SK-N-SH (cell line): ENCODE results near the gene FANCD2OS. TPM values are rescaled to one million over a fixed set of nuclear protein-coding genes. Genes with fewer than 3 reads are reported as not detected.

Source experiments
- CTCF ChIA-PET: fragments of 300-600, 350-600 bp; formaldehyde crosslinking; extraction: SDS; loops from one replicate; lab custom pipeline; 2021; lab: Yijun Ruan, JAX
- POLR2A ChIA-PET: fragments of 350-600 bp; sonication (Branson Sonifier 250); formaldehyde crosslinking; extraction: SDS; loops from one replicate; lab custom pipeline; 2020; ENCODE audit warnings: antibody characterized with exemption, inconsistent platforms; lab: Yijun Ruan, JAX
- DNase-seq: peaks from one replicate; pipeline ENCODE4 v3.0.0; 2012
- H2AFZ ChIP-seq: fragments of 200-600 bp; sonication (generic); 2 replicates; pipeline ENCODE4 v1.8.1; 2016; ENCODE audit warnings: antibody characterized with exemption, mild to moderate bottlenecking, low read depth
- H3F3A ChIP-seq: fragments of 200-600 bp; sonication (generic); replicated peaks from 2 replicates; pipeline ENCODE3; 2016; ENCODE audit warnings: antibody characterized with exemption, mild to moderate bottlenecking; ENCODE audit not compliant: insufficient read depth
- H3K27ac ChIP-seq, 2 experiments: fragments of 200-500 bp in 1 of 2; fragments of 200-600 bp in 1 of 2; sonication (Bioruptor generic) in 1 of 2; sonication (generic), shearing (Covaris generic) in 1 of 2; 2 replicates each; pipeline versions ENCODE4 v1.5.1 to v1.6.1; 2014 to 2016; ENCODE audit warnings: low read depth in 2 of 2, inconsistent platforms in 1 of 2, low read length in 1 of 2, mild to moderate bottlenecking in 1 of 2, mixed read lengths in 1 of 2
- H3K27me3 ChIP-seq: fragments of 200-600 bp; sonication (generic), shearing (Covaris generic); 2 replicates; pipeline ENCODE4 v1.6.1; 2016; ENCODE audit warnings: mixed run types; ENCODE audit not compliant: insufficient read depth
- H3K36me3 ChIP-seq, 2 experiments: fragments of 200-500 bp in 1 of 2; fragments of 200-600 bp in 1 of 2; sonication (Bioruptor generic) in 1 of 2; sonication (generic) in 1 of 2; replicated peaks in 1 of 2; 2 replicates each; pipeline versions ENCODE3 to v1.5.1; 2014 to 2016; ENCODE audit warnings: low read length in 1 of 2, mild to moderate bottlenecking in 1 of 2; ENCODE audit not compliant: insufficient read depth in 2 of 2, control insufficient read depth in 1 of 2
- H3K4me1 ChIP-seq, 2 experiments: fragments of 200-500 bp in 1 of 2; fragments of 200-600 bp in 1 of 2; sonication (Bioruptor generic) in 1 of 2; sonication (generic), shearing (Covaris generic) in 1 of 2; 2 replicates each; pipeline versions ENCODE4 v1.5.1 to v1.6.1; 2014 to 2016; ENCODE audit warnings: low read depth in 1 of 2, low read length in 1 of 2, mixed run types in 1 of 2; ENCODE audit not compliant: insufficient read depth in 2 of 2, control insufficient read depth in 1 of 2
- H3K4me2 ChIP-seq: fragments of 200-600 bp; sonication (generic), shearing (Covaris generic); 2 replicates; pipeline ENCODE4 v1.6.1; 2017; ENCODE audit warnings: mixed run types
- H3K4me3 ChIP-seq, 2 experiments: fragments of 200-500 bp in 1 of 2; fragments of 200-600 bp in 1 of 2; sonication (Bioruptor generic) in 1 of 2; sonication (generic), shearing (Covaris generic) in 1 of 2; 2 replicates each; pipeline versions ENCODE4 v1.5.1 to v1.8.1; 2014 to 2016; ENCODE audit warnings: low read depth in 2 of 2, inconsistent platforms in 1 of 2, low read length in 1 of 2, mild to moderate bottlenecking in 1 of 2, mixed read lengths in 1 of 2, moderate library complexity in 1 of 2
- H3K79me2 ChIP-seq: fragments of 200-600 bp; sonication (generic); 2 replicates; pipeline ENCODE4 v1.8.1; 2017; ENCODE audit warnings: mild to moderate bottlenecking; ENCODE audit not compliant: insufficient read depth
- H3K9ac ChIP-seq: fragments of 200-600 bp; sonication (generic); 2 replicates; pipeline ENCODE4 v1.6.1; 2017; ENCODE audit warnings: mixed run types
- H3K9me2 ChIP-seq: fragments of 200-600 bp; sonication (generic); 2 replicates; pipeline ENCODE4 v1.6.1; 2017; ENCODE audit warnings: mixed run types
- H3K9me3 ChIP-seq: fragments of 200-600 bp; sonication (generic); 2 replicates; pipeline ENCODE4 v1.6.1; 2017; ENCODE audit warnings: mixed run types, mild to moderate bottlenecking, moderate library complexity
- H4K20me1 ChIP-seq: fragments of 200-600 bp; sonication (generic); 2 replicates; pipeline ENCODE4 v1.6.1; 2017; ENCODE audit warnings: mild to moderate bottlenecking, mixed run types; ENCODE audit not compliant: insufficient read depth
- CHD2 ChIP-seq: fragments of 150-350 bp; IDR thresholded peaks from 2 replicates; pipeline ENCODE4 v1.6.1; 2018; ENCODE audit warnings: low read length; ENCODE audit not compliant: partially characterized antibody
- ELF1 ChIP-seq: IDR thresholded peaks from 2 replicates; pipeline ENCODE4 v1.4.0; 2012
- EP300 ChIP-seq, 2 experiments: IDR thresholded peaks; 2 replicates each; pipeline versions ENCODE4 v1.4.0 to v1.6.1; 2012; ENCODE audit warnings: borderline replicate concordance in 1 of 2, low read depth in 1 of 2, low read length in 1 of 2
- EZH2phosphoT487 ChIP-seq: fragments of 200-600 bp; sonication (generic); IDR thresholded peaks from 2 replicates; pipeline ENCODE4 v1.6.1; 2017; ENCODE audit warnings: low read depth, mixed run types, mild to moderate bottlenecking, antibody characterized with exemption, moderate library complexity, borderline replicate concordance
- FOSL2 ChIP-seq: IDR thresholded peaks from 2 replicates; pipeline ENCODE4 v1.4.0; 2012; ENCODE audit warnings: low read depth, mild to moderate bottlenecking, moderate library complexity, borderline replicate concordance
- GABPA ChIP-seq: IDR thresholded peaks from 2 replicates; pipeline ENCODE4 v1.4.0; 2012; ENCODE audit warnings: low read depth, mild to moderate bottlenecking
- GATA2 ChIP-seq: sonication (generic); formaldehyde crosslinking; IDR thresholded peaks from 2 replicates; pipeline ENCODE4 v1.5.0; 2020; ENCODE audit warnings: mild to moderate bottlenecking, missing genetic modification reagents
- IRF3 ChIP-seq: fragments of 150-350 bp; IDR thresholded peaks from 2 replicates; pipeline ENCODE4 v1.6.1; 2016; ENCODE audit warnings: mild to moderate bottlenecking, low read depth, low read length
- JUND ChIP-seq: IDR thresholded peaks from 2 replicates; pipeline ENCODE4 v1.4.0; 2012
- MXI1 ChIP-seq: IDR thresholded peaks from 2 replicates; pipeline ENCODE4 v1.6.1; 2012; ENCODE audit warnings: mild to moderate bottlenecking, low read depth, low read length, improper control_type of control experiment
- NRF1 ChIP-seq: IDR thresholded peaks from 2 replicates; pipeline ENCODE4 v1.6.1; 2012; ENCODE audit warnings: low read depth, mild to moderate bottlenecking, low read length
- POLR2AphosphoS5 ChIP-seq: IDR thresholded peaks from 2 replicates; pipeline ENCODE4 v1.6.1; 2012; ENCODE audit warnings: low read depth, low read length
- RAD21 ChIP-seq: IDR thresholded peaks from 2 replicates; pipeline ENCODE4 v1.6.1; 2012; ENCODE audit warnings: mild to moderate bottlenecking, low read length
- RCOR1 ChIP-seq: fragments of 150-350 bp; IDR thresholded peaks from 2 replicates; pipeline ENCODE4 v1.6.1; 2017; ENCODE audit warnings: antibody characterized with exemption, low read length
- RXRA ChIP-seq: IDR thresholded peaks from 2 replicates; pipeline ENCODE4 v1.4.0; 2012; ENCODE audit warnings: low read depth, mild to moderate bottlenecking, borderline replicate concordance
- SIN3A ChIP-seq: IDR thresholded peaks from 2 replicates; pipeline ENCODE4 v1.6.1; 2012; ENCODE audit warnings: low read depth, mild to moderate bottlenecking, low read length, moderate library complexity, borderline replicate concordance
- SMC3 ChIP-seq: IDR thresholded peaks from 2 replicates; pipeline ENCODE4 v1.6.1; 2012; ENCODE audit warnings: low read depth, low read length, improper control_type of control experiment
- TAF1 ChIP-seq: IDR thresholded peaks from 2 replicates; pipeline ENCODE4 v1.6.1; 2012; ENCODE audit warnings: low read depth, mild to moderate bottlenecking, low read length, moderate library complexity, borderline replicate concordance
- USF1 ChIP-seq: IDR thresholded peaks from 2 replicates; pipeline ENCODE4 v1.4.0; 2012; ENCODE audit warnings: low read depth, borderline replicate concordance
- USF2 ChIP-seq: fragments of 150-350 bp; IDR thresholded peaks from 2 replicates; pipeline ENCODE4 v1.6.1; 2017; ENCODE audit warnings: antibody characterized with exemption, low read length, low read depth, borderline replicate concordance
- WGBS: methylation state at CpG from one replicate; pipeline ENCODE4 v1.1.6; 2017; ENCODE audit warnings: low lambda C conversion rate; 5-methylcytosine and 5-hydroxymethylcytosine counted together
- polyA plus RNA-seq, 3 experiments: library from polyadenylated mRNA; depleted of rRNA; stranded (reverse); fragments of >200 nt; gene quantifications; 2 replicates each; pipeline ENCODE4 v1.2.3, GENCODE V29; 2012
- TF ChIP-seq, protein P1 (sequence below): fragments of 200-600 bp; sonication (generic); IDR thresholded peaks from 2 replicates; pipeline ENCODE4 v1.6.1; 2017; ENCODE audit warnings: antibody characterized with exemption, mild to moderate bottlenecking, moderate library complexity

Gene FANCD2OS
- polyA plus RNA-seq, 1 of the 3 experiments (the other 2 are of a cell fraction): not detected

DNA sequence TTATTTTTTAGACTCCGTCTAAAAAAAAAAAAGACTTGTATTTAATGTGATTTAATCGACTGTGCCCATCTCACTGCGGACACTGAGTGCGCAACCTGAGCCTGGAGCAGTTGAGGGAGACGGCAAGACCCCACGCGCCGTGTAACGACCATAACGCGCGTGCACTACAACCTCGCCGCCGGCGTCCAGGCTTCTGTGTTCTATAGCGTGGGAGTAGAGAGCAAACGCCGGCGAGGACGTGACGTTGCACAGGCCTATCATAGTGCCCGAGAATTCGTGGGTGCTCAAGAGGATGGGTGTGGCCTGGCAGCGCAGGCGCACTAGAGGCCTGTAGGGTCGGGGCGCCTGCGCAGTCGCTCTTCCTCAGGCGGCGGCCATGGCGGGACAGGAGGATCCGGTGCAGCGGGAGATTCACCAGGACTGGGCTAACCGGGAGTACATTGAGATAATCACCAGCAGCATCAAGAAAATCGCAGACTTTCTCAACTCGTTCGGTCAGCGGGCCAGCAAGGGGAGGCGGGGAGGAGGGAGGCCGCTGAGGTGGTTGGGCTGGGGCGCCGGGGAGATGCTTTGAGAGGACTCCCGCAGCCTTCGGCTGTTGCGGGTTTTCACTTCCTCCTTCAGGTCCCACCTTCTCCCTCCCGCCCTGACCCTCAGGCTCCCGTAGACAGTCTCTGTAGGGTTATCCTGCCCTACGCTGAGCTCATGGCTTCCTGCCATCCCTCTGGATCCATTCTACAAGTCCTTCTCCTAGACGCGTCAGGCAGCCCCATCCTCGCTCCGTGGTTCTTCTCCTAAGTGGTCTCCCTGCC lies 7.5 kb upstream of the FANCD2OS start, which contains the start of gene BRK1 (continued):
- no peak for TF ChIP-seq USF2
- TF ChIP-seq SIN3A: peak; percentile 52; the same call in 1 of the 2 replicates
- TF ChIP-seq RCOR1: peak; percentile 54; the same call in 1 of the 2 replicates
- TF ChIP-seq GABPA: peak; percentile 14
- TF ChIP-seq GATA2 (CRISPR knock-in tag): no peak
- TF ChIP-seq TAF1: peak; percentile 78; the same call in 1 of the 2 replicates
- no peak for TF ChIP-seq USF1
- no peak for TF ChIP-seq FOSL2
- no peak for TF ChIP-seq ELF1
- TF ChIP-seq RXRA: no peak
- TF ChIP-seq RAD21: no peak
- TF ChIP-seq MXI1: peak; percentile 94
- TF ChIP-seq SMC3: no peak
- TF ChIP-seq, all 33 proteins: peak for 11

- no peaks in the 10 kb centered on the region for H3K36me3 ChIP-seq
- no peaks in the 10 kb centered on the region for H3F3A ChIP-seq
- no peak for DNase-seq
- H3K9me3 ChIP-seq: no peaks in the 10 kb centered on the region
- H3K4me3 ChIP-seq: no peak overlapping the region
- TF ChIP-seq NRF1: no peak
- 59% methylated on average over 2 of the region's 2 CpGs for WGBS
- H3K79me2 ChIP-seq: no peaks in the 10 kb centered on the region
- no peaks in the 10 kb centered on the region for H3K4me1 ChIP-seq
- no peak overlapping the region for H2AFZ ChIP-seq
- H3K27ac ChIP-seq: no peak overlapping the region
- H3K4me2 ChIP-seq: no peak overlapping the region
- POLR2A ChIA-PET: interaction anchor here (0.5 kb wide), 1 partner anchor 9 kb away, joined by 3 read pairs; no protein-coding TSS in a partner anchor
- H4K20me1 ChIP-seq: no peaks in the 10 kb centered on the region
- no peaks in the 10 kb centered on the region for H3K9me2 ChIP-seq
- CTCF ChIA-PET: no interaction called here
- H3K27me3 ChIP-seq: no peaks in the 10 kb centered on the region
- no peak overlapping the region for H3K9ac ChIP-seq
These were observed 1.1 kb downstream of the FANCD2OS start for GRCh38 chr3:10106919-10107318.

DNA sequence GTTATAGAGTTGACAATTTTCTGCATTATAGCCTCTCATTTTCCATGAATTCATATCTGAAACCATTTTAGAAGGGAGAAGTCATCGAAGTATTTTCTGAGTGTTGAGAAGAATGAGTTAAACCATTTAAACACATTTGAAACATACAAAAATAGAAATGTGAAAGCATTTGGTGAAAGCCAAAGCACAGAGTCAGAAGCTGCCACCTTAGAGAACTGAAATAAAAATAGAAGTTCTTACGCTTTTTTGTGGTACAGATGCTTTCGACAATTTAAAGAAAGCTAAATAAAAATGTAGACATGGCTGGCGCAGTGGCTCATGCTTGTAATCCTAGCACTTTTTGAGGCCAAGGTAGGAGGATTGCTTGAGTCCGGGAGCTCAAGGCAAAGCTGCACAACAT lies 9.0 kb downstream of the FANCD2OS start:
- H2AFZ ChIP-seq: no peak overlapping the region
- no peaks in the 10 kb centered on the region for H3K27me3 ChIP-seq
- no peak overlapping the region for H3K27ac ChIP-seq
- no peaks in the 10 kb centered on the region for H3F3A ChIP-seq
- 93% methylated on average over 5 of the region's 5 CpGs for WGBS
- no peaks in the 10 kb centered on the region for H3K9me3 ChIP-seq
- no peaks in the 10 kb centered on the region for H3K9me2 ChIP-seq
- no peak for DNase-seq
- no peak overlapping the region for H3K9ac ChIP-seq
- H3K36me3 ChIP-seq: peaks cover 5 to 12% of the 10 kb centered on the region in 2 experiments
- H4K20me1 ChIP-seq: no peaks in the 10 kb centered on the region
- no peaks in the 10 kb centered on the region for H3K79me2 ChIP-seq
- no peak overlapping the region for H3K4me2 ChIP-seq
- H3K4me1 ChIP-seq: no peaks in the 10 kb centered on the region
- no peak overlapping the region for H3K4me3 ChIP-seq
- CTCF ChIA-PET: interaction anchor here (1.2 kb wide), 1 partner anchor 11 kb away, joined by 3 read pairs; no protein-coding TSS in a partner anchor
- POLR2A ChIA-PET: interaction anchor here (0.6 kb wide), 1 partner anchor 184 kb away, joined by 3 read pairs; no protein-coding TSS in a partner anchor
- no peak for TF ChIP-seq MXI1
- TF ChIP-seq JUND: no peak
- TF ChIP-seq CHD2: no peak
- no peak for TF ChIP-seq GABPA
- no peak for TF ChIP-seq GATA2 (CRISPR knock-in tag)
- no peak for TF ChIP-seq EZH2phosphoT487
- no peak for TF ChIP-seq EP300 (IDR thresholded peaks at IDR 0.05; ENCODE audit: borderline replicate concordance in 1 of 2, low read depth in 1 of 2, low read length in 1 of 2)
- TF ChIP-seq, protein P1, sequence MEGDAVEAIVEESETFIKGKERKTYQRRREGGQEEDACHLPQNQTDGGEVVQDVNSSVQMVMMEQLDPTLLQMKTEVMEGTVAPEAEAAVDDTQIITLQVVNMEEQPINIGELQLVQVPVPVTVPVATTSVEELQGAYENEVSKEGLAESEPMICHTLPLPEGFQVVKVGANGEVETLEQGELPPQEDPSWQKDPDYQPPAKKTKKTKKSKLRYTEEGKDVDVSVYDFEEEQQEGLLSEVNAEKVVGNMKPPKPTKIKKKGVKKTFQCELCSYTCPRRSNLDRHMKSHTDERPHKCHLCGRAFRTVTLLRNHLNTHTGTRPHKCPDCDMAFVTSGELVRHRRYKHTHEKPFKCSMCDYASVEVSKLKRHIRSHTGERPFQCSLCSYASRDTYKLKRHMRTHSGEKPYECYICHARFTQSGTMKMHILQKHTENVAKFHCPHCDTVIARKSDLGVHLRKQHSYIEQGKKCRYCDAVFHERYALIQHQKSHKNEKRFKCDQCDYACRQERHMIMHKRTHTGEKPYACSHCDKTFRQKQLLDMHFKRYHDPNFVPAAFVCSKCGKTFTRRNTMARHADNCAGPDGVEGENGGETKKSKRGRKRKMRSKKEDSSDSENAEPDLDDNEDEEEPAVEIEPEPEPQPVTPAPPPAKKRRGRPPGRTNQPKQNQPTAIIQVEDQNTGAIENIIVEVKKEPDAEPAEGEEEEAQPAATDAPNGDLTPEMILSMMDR: no peak
- no peak for TF ChIP-seq POLR2AphosphoS5
- TF ChIP-seq ELF1: no peak
- no peak for TF ChIP-seq RCOR1
- TF ChIP-seq IRF3: no peak
